Adipose tissue (tissue), 3 donors: ENCODE data around the gene SLC25A19. TPM values are rescaled to one million over a fixed set of nuclear protein-coding genes. Genes with fewer than 3 reads are reported as not detected.

Source experiments
- H3K27ac ChIP-seq: one replicate; pipeline ENCODE4 v1.5.1; 2013; ENCODE audit warnings: low read depth, low read length
- WGBS, 3 donors: extraction: QIAGEN DNeasy Blood & Tissue Kit; methylation state at CpG; one replicate each; pipeline ENCODE4 v1.1.7; 2013; 5-methylcytosine and 5-hydroxymethylcytosine counted together
- polyA plus RNA-seq, 3 donors: library from polyadenylated mRNA; stranded (reverse); fragments of 200-250 nt; gene quantifications; one replicate each; pipeline ENCODE4 v1.2.3, GENCODE V29; 2013
- donor health status: healthy with polysubstance abuse.
- donor health status: Bipolar disorder and iron deficiency.
- donor health status: healthy.

Gene SLC25A19
- polyA plus RNA-seq, 3 donors, result 8.1 to 13.8 (median 12.4) TPM

DNA sequence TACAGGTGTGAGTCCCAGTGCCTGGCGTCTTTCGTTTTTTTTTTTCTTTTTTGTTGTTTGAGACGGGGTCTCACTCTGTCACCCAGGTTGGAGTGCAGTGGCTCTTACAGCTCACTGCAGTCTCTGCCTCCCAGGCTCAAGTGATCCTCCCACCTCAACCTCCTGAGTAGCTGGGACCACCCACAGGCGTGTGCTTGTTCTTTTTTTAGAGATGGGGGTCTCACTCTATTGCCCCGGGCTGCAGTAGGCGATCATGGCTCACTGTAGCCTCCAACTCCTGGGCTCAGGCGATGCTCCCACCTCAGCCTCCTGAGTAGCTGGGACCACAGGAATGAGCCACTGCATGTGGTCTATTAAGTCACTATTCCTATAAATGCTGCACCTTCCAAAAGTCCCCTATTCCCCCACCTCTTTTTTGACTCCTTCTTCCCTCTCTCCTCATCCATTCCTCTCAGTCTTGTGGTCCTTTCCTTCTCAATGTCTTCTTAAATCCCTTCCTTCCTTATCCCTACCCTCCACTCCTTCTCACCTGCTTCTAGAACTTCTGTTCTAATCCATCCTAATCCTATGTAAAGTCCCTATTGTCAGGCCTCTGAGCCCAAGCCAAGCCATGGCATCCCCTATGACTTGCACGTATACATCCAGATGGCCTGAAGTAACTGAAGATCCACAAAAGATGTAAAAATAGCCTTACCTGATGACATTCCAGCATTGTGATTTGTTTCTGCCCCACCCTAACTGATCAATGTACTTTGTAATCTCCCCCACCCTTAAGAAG, 37.0 kb downstream of the SLC25A19 start:
- no peak overlapping the region for H3K27ac ChIP-seq
- WGBS, 3 donors, result 88 to 91% (median 90%) methylated on average over 8 of the region's 8 CpGs

- WGBS, 3 donors, result 39 to 73% (median 50%) methylated on average over 11 of the region's 11 CpGs
- no peak overlapping the region for H3K27ac ChIP-seq
Measured at GRCh38 chr17:75250009-75250471, 39.2 kb downstream of the SLC25A19 start.

DNA sequence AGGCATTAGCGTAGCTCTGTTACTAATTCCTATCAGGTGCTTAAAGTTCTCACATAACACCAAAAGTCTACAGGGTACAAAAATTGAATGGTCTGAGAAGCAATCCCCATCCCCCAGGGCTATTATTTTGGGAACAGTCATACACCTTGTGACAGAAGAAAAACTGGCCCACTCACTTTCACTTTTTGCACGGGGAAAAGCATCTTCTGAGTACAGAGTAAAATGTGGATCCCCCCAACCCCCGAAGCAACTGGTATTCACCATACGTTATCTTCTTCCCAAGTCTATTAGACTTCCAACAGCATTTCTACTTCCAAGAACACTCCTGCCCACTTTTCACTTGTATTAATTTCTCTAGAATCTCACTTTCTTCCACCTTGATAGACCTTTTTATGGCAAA, 39.7 kb downstream of the SLC25A19 start:
- H3K27ac ChIP-seq, result no peak overlapping the region
- 73 to 81% (median 80%) methylated on average over 4 of the region's 4 CpGs for WGBS, 3 donors

- WGBS, 3 donors, result 95 to 97% (median 96%) methylated on average over 9 to 12 of the region's 12 CpGs
- no peak overlapping the region for H3K27ac ChIP-seq
Measured at GRCh38 chr17:75246404-75246803, 42.8 kb downstream of the SLC25A19 start.

- WGBS, 3 donors, result 84 to 89% (median 84%) methylated on average over 6 of the region's 6 CpGs
- no peak overlapping the region for H3K27ac ChIP-seq
Measured at GRCh38 chr17:75245011-75245410, 44.2 kb downstream of the SLC25A19 start.

- WGBS, 3 donors, result 67 to 88% (median 71%) methylated on average over 22 of the region's 22 CpGs
- H3K27ac ChIP-seq, result no peak overlapping the region
Measured at GRCh38 chr17:75244133-75244866, 44.9 kb downstream of the SLC25A19 start.

- no peak overlapping the region for H3K27ac ChIP-seq
- 80 to 90% (median 82%) methylated on average over 17 of the region's 17 CpGs for WGBS, 3 donors
Measured at GRCh38 chr17:75242461-75243042, 46.7 kb downstream of the SLC25A19 start.

DNA sequence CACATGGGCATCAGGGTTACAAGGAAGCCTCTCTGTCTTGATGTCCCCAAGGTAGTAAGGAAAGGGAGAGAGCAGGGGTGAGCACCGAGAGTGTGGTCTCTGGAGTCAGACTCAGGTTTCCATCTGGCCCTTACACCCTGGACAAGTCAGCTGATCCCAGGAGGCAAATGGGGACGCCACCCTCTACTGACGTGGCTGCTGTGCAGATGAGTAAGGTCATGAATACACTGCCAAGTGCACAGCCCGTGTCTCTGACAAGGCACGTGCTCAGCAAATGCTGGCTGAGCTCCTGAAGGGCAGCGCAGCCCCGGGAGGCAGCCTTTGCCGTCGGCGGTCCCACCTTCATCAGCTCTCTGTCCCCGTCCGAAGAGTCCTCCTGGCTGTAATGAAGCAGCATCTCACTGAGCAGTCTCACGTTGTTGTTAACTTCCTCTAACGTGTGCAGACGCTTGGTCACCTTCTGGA, 47.2 kb downstream of the SLC25A19 start:
- 68 to 84% (median 71%) methylated on average over 15 of the region's 15 CpGs for WGBS, 3 donors
- no peak overlapping the region for H3K27ac ChIP-seq

DNA sequence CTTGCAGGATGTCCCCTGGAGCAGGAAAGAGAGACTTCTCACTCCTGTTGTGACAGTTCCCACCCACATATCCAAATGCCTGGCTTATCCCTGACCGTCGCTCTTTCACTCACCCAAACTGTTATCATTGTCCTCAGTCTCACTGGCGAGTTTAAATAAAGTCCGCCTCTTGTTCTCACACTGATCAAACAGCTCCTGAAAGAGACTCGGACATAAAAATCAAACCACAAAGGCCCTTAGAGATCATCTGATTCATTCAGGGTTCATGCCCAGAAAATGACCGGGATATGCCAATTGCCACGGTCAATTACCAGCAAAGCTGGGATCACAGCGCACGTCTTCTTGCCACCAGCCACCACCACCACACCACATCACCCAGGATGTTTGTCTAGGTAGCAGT, 47.7 kb downstream of the SLC25A19 start:
- WGBS, 3 donors, result 90 to 95% (median 90%) methylated on average over 9 of the region's 9 CpGs
- no peak overlapping the region for H3K27ac ChIP-seq

GRCh38 chr17:75241143-75241430, 48.1 kb downstream of the SLC25A19 start:
- 66 to 90% (median 67%) methylated on average over 7 of the region's 7 CpGs for WGBS, 3 donors
- no peak overlapping the region for H3K27ac ChIP-seq

- 66 to 70% (median 68%) methylated on average over 22 to 23 of the region's 23 CpGs for WGBS, 3 donors
Measured at GRCh38 chr17:75240394-75241142, 48.7 kb downstream of the SLC25A19 start.

DNA sequence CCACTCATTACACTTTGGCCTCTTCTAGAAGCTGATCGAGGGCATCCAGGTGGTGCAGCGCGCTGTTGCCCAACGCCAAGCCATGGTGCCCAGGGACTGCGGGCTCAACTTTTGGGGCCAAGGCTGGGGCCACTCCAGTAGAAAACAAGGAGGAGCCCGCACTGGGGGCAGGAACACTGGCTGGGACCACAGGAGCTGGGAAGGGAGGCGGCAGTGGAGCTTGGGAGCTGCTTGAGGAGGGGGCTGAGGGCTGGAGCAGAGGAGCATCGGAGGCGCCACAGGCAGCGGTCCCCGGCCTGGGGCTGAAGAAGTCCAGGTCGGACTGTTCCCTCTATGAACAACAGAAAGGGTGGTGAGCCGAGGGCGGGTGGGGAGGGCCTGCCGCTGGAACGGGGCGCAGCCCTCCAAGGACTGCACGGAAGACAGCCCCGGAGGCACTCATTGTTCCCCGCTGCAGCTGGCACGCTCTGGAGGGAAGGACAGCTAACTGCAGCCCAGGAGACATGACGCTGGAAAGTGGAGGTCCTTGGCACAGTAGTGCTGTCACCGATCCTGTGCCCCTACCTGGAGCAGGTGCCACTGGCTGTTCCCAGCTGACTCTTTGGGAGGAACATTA, 49.3 kb downstream of the SLC25A19 start:
- WGBS, 3 donors, result 89 to 93% (median 91%) methylated on average over 23 of the region's 23 CpGs
- no peak overlapping the region for H3K27ac ChIP-seq

More at GRCh38 chr17:75240394-75241142, 48.7 kb downstream of the SLC25A19 start:
- no peak overlapping the region for H3K27ac ChIP-seq

GRCh38 chr17:75239214-75239613, 50.0 kb downstream of the SLC25A19 start:
- no peak overlapping the region for H3K27ac ChIP-seq
- WGBS, 3 donors, result 88 to 91% (median 90%) methylated on average over 12 of the region's 12 CpGs

DNA sequence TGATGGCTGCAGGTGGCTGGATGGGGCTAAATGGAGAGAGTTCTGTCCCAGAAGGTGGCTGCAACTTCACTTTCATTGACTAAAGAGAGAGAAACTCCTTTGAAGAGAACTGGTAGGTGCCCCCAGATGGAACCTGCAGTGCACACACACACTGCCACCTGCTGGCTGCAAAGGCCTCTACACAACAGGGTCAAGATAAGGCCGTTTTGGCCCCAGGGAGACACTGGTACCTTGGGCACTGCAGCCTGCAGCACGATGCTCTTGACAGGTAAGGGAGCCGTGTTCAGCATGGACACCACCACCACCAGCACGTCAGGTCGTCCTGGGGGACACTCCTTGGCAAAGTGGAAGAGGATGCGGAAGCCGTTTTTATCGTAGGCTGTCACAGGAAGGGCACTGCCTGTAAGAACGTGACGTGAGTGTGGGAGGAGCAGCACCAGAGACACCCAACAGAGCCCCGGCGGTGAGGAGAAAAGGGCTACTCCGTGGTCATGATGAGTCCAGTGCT, 50.5 kb downstream of the SLC25A19 start:
- 37 to 54% (median 39%) methylated on average over 13 of the region's 13 CpGs for WGBS, 3 donors
- H3K27ac ChIP-seq, result no peak overlapping the region

GRCh38 chr17:75238020-75238580, 51.1 kb downstream of the SLC25A19 start:
- no peak overlapping the region for H3K27ac ChIP-seq
- 76 to 88% (median 84%) methylated on average over 11 of the region's 11 CpGs for WGBS, 3 donors

- no peak overlapping the region for H3K27ac ChIP-seq
- 75 to 89% (median 76%) methylated on average over 12 of the region's 12 CpGs for WGBS, 3 donors
Measured at GRCh38 chr17:75237100-75238014, 51.9 kb downstream of the SLC25A19 start.

DNA sequence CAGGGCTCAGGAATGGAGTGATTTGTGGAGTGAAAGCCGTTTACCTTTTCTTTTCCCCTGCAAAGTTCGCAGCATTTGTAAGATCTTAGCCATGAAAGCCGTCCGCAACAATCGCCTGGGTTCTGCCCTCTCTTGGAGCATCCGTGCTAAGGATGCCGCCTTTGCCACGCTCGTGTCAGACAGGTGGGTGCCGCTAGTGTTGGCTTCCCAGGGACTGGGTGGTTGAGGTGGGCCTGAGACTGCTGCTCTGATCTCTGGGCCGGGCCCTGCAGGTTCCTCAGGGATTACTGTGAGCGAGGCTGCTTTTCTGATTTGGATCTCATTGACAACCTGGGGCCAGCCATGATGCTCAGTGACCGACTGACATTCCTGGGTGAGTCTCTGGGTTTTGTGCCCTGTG, 56.4 kb downstream of the SLC25A19 start:
- H3K27ac ChIP-seq, result no peak overlapping the region
- WGBS, 3 donors, result 95 to 97% (median 97%) methylated on average over 13 of the region's 13 CpGs
